K562 (cell line): ENCODE results near the gene WDFY2. TPM values are rescaled to one million over a fixed set of nuclear protein-coding genes. Genes with fewer than 3 reads are reported as not detected.

Experiments used
- CREB1 ChIP-seq, 2 experiments: sonication (generic) in 1 of 2; formaldehyde crosslinking in 1 of 2; IDR thresholded peaks; 2 replicates each; pipeline versions ENCODE4 v1.6.1 to v1.8.0; 2012 to 2022; ENCODE audit warnings: inconsistent platforms in 1 of 2, mild to moderate bottlenecking in 1 of 2, missing genetic modification reagents in 1 of 2, moderate library complexity in 1 of 2
- CTCFL ChIP-seq: IDR thresholded peaks from 2 replicates; pipeline ENCODE4 v1.6.1; 2011; ENCODE audit warnings: borderline replicate concordance, low read depth, mild to moderate bottlenecking, moderate library complexity, low read length; ENCODE audit not compliant: insufficient read depth, poor library complexity, severe bottlenecking
- ELF1 ChIP-seq: fragments of 200-800 bp; sonication (Bioruptor generic); IDR thresholded peaks from 2 replicates; pipeline ENCODE4 v1.6.1; 2016; ENCODE audit warnings: missing genetic modification characterization, missing compliant biosample characterization
- GABPB1 ChIP-seq: sonication (generic); formaldehyde crosslinking; IDR thresholded peaks from 2 replicates; pipeline ENCODE4 v1.8.0; 2022; ENCODE audit warnings: mild to moderate bottlenecking, missing genetic modification reagents
- KAT7 ChIP-seq: sonication (generic); formaldehyde crosslinking; IDR thresholded peaks from 2 replicates; pipeline ENCODE4 v1.8.0; 2022; ENCODE audit warnings: missing genetic modification reagents, mild to moderate bottlenecking, borderline replicate concordance
- RAD51 ChIP-seq: fragments of 450-650 bp; IDR thresholded peaks from 2 replicates; pipeline ENCODE4 v1.7.1; 2016; ENCODE audit warnings: low read depth, mild to moderate bottlenecking, borderline replicate concordance
- SREBF1 ChIP-seq: fragments of 150-350 bp; IDR thresholded peaks from 2 replicates; pipeline ENCODE4 v1.6.1; 2014; ENCODE audit warnings: antibody characterized with exemption, low read depth, low read length, borderline replicate concordance
- TAF7 ChIP-seq: fragments of 450-650 bp; IDR thresholded peaks from 2 replicates; pipeline ENCODE4 v1.6.1; 2016; ENCODE audit warnings: missing genetic modification characterization, missing compliant biosample characterization
- ZNF311 ChIP-seq: fragments of 250-450 bp; sonication (Bioruptor Pico); IDR thresholded peaks from 2 replicates; pipeline ENCODE4 v1.4.0; 2020; ENCODE audit warnings: mild to moderate bottlenecking, moderate library complexity
- ZNF431 ChIP-seq: sonication (generic); formaldehyde crosslinking; IDR thresholded peaks from 2 replicates; pipeline ENCODE4 v1.8.0; 2022; ENCODE audit warnings: mild to moderate bottlenecking, missing genetic modification reagents
- polyA plus RNA-seq, 8 experiments: library from polyadenylated mRNA; depleted of rRNA in 4 of 8; stranded (reverse) in 5 of 8; unstranded in 3 of 8; fragments of >200 nt; fragmentation: Nextera tagmentation in 2 of 8; fragmentation: Illumina TruSeq in 1 of 8; extraction: Ambion mirVana in 2 of 8; extraction: Trizol in 1 of 8; gene quantifications; 2 replicates each; pipeline versions ENCODE4 v1.2.1 to v1.2.3, GENCODE V29; 2011 to 2014; ENCODE audit warnings: inconsistent platforms in 1 of 8, missing spikeins in 1 of 8
- total RNA-seq, 7 experiments: library from RNA; depleted of rRNA in 6 of 7; stranded (reverse); fragments of >200 nt in 6 of 7; fragmentation: Illumina TruSeq in 2 of 7; extraction: Trizol in 2 of 7; gene quantifications; 2 replicates each; pipeline versions ENCODE4 v1.2.1 to v1.2.3, GENCODE V29; 2011 to 2021; ENCODE audit warnings: low replicate concordance in 1 of 7

The WDFY2 gene
- total and polyA plus RNA-seq, 9 of the 15 experiments (the other 6 are each of a cell fraction or from before 2014, with no cell fraction given): 0.66 to 6.4 (median 4.4) TPM

GRCh38 chr13:51583875-51584730 is at the start of gene WDFY2 (continued):
- TF ChIP-seq ELF1 (tag) (peak; percentile 92), GABPB1 (CRISPR knock-in tag) (peak; percentile 93), CREB1 (IDR thresholded peaks at IDR 0.05) (no peak; the same call in 1 of the 2 replicates), CREB1 (CRISPR knock-in tag; IDR thresholded peaks at IDR 0.05) (0 out of 2 replicates have a peak, but pooled peaks have one; percentile 23), KAT7 (CRISPR knock-in tag) (no peak), CTCFL (peak; percentile 74), ZNF311 (CRISPR knock-in tag) (no peak), RAD51 (no peak), SREBF1 (no peak), ZNF431 (no peak), TAF7 (tag) (no peak)
